GM18868 (cell line): ENCODE data around the gene FAM83E.

Experiments
- ATAC-seq: cut with Tn5 transposase; IDR thresholded peaks from one replicate; pipeline ENCODE4 v1.9.1; 2021; ENCODE audit warnings: mild to moderate bottlenecking, moderate library complexity; ENCODE audit not compliant: unreplicated experiment

Gene FAM83E

GRCh38 chr19:48613024-48613851 lies 1.6 kb downstream of the FAM83E start:
- ATAC-seq = no peak

GRCh38 chr19:48611872-48612271 lies 3.0 kb downstream of the FAM83E start:
- ATAC-seq = no peak

- no peak for ATAC-seq
Observed at GRCh38 chr19:48609571-48610108, 5.2 kb downstream of the FAM83E start.

GRCh38 chr19:48608798-48609263 lies 6.0 kb downstream of the FAM83E start:
- peak; percentile 39 for ATAC-seq

- ATAC-seq = no peak
Observed at GRCh38 chr19:48607359-48607755, 7.5 kb downstream of the FAM83E start.

GRCh38 chr19:48606463-48607358 lies 8.2 kb downstream of the FAM83E start, which contains the start of gene SPACA4:
TSS of gene SPACA4 (plus strand) at chr19:48606742. CDS start at chr19:48606979, 237 bp downstream.
- ATAC-seq = no peak

- ATAC-seq = no peak
Observed at GRCh38 chr19:48603850-48604249, 11.0 kb downstream of the FAM83E start.

GRCh38 chr19:48603449-48603848 lies 11.4 kb downstream of the FAM83E start:
- ATAC-seq = no peak

GRCh38 chr19:48603001-48603400 lies 11.9 kb downstream of the FAM83E start:
- ATAC-seq = no peak

- ATAC-seq = no peak
Observed at GRCh38 chr19:48600679-48601417, 14.0 kb downstream of the FAM83E start.

- no peak for ATAC-seq
Observed at GRCh38 chr19:48598996-48599700, 15.7 kb downstream of the FAM83E start.

GRCh38 chr19:48596679-48597465 lies 18.0 kb downstream of the FAM83E start:
- no peak for ATAC-seq

- no peak for ATAC-seq
Observed at GRCh38 chr19:48596237-48596636, 18.6 kb downstream of the FAM83E start.

- no peak for ATAC-seq
Observed at GRCh38 chr19:48595833-48596232, 19.0 kb downstream of the FAM83E start.

- no peak for ATAC-seq
Observed at GRCh38 chr19:48595171-48595570, 19.7 kb downstream of the FAM83E start.

- ATAC-seq = no peak
Observed at GRCh38 chr19:48591021-48591420, 23.9 kb downstream of the FAM83E start.

- ATAC-seq = no peak
Observed at GRCh38 chr19:48588670-48589401, 26.0 kb downstream of the FAM83E start.

GRCh38 chr19:48587387-48587786 lies 27.5 kb downstream of the FAM83E start:
- ATAC-seq = no peak

- no peak for ATAC-seq
Observed at GRCh38 chr19:48582168-48582567, 32.7 kb downstream of the FAM83E start.
